ENCODE results near the gene C6orf89.

Gene C6orf89

GRCh38 chr6:36844232-36845170, 41.3 kb upstream of the C6orf89 start:
- Histone ChIP-seq H3K4me3 (ENCODE audit: low read depth in 1 of 2, low read length in 2 of 2) (no peak overlapping the region), H3K9me3 (ENCODE audit: low read length) (no peaks in the 10 kb centered on the region), H3K27ac (ENCODE audit: low read depth, low read length) (no peak overlapping the region), H3K4me1 (ENCODE audit: insufficient read depth, low read length) (peaks cover 11% of the 10 kb centered on the region), H3K9ac (ENCODE audit: low read length) (no peak overlapping the region), H3K36me3 (ENCODE audit: insufficient read depth, low read length) (no peaks in the 10 kb centered on the region), H3K27me3 (ENCODE audit: control insufficient read depth in 1 of 2, insufficient read depth in 2 of 2, low read length in 2 of 2) (peaks cover 0 to 7% of the 10 kb centered on the region in 2 donors)

GRCh38 chr6:36845233-36845632, 40.5 kb upstream of the C6orf89 start:
- Histone ChIP-seq H3K4me1 (ENCODE audit: insufficient read depth, low read length) (peaks cover 11% of the 10 kb centered on the region), H3K27ac (ENCODE audit: low read depth, low read length) (no peak overlapping the region), H3K4me3 (ENCODE audit: low read depth in 1 of 2, low read length in 2 of 2) (no peak overlapping the region)

GRCh38 chr6:36847152-36847551, 38.6 kb upstream of the C6orf89 start:
- Histone ChIP-seq H3K9ac (ENCODE audit: low read length) (no peak overlapping the region), H3K9me3 (ENCODE audit: low read length) (no peaks in the 10 kb centered on the region), H3K27me3 (ENCODE audit: control insufficient read depth in 1 of 2, insufficient read depth in 2 of 2, low read length in 2 of 2) (no peaks in the 10 kb centered on the region), H3K4me1 (ENCODE audit: insufficient read depth, low read length) (peaks cover 13% of the 10 kb centered on the region), H3K27ac (ENCODE audit: low read depth, low read length) (no peak overlapping the region), H3K36me3 (ENCODE audit: insufficient read depth, low read length) (no peaks in the 10 kb centered on the region), H3K4me3 (ENCODE audit: low read depth in 1 of 2, low read length in 2 of 2) (no peak overlapping the region)

More at GRCh38 chr6:36845233-36845632, 40.5 kb upstream of the C6orf89 start:
- no peak overlapping the region for H3K9ac ChIP-seq (ENCODE audit: low read length)
- peaks cover 0 to 3% of the 10 kb centered on the region in 2 donors for H3K27me3 ChIP-seq (ENCODE audit: control insufficient read depth in 1 of 2, insufficient read depth in 2 of 2, low read length in 2 of 2)
- no peaks in the 10 kb centered on the region for H3K9me3 ChIP-seq (ENCODE audit: low read length)
- H3K36me3 ChIP-seq (ENCODE audit: insufficient read depth, low read length): no peaks in the 10 kb centered on the region

DNA sequence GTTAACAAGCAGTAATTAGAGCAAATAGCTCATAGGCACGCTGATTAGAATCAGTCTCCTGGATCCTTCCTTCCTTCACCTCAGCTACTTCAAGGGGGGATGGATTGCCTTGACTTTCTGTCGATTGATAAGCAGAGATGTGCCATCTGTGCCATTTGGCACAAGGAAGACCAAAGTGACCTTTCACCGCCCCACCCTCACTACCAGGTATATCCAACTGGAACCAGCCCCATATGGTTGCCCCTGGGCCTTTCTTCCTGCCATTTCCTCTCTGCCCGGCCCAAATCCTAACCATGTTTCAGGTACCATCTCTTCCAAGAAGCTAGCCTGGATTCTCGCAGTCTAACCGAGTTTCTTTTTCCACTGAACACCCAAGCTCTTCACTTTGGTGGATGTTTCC, 37.8 kb upstream of the C6orf89 start:
- H3K27me3 ChIP-seq (ENCODE audit: control insufficient read depth in 1 of 2, insufficient read depth in 2 of 2, low read length in 2 of 2): no peaks in the 10 kb centered on the region
- no peaks in the 10 kb centered on the region for H3K36me3 ChIP-seq (ENCODE audit: insufficient read depth, low read length)
- H3K4me3 ChIP-seq (ENCODE audit: low read depth in 1 of 2, low read length in 2 of 2): no peak overlapping the region
- H3K9ac ChIP-seq (ENCODE audit: low read length): no peak overlapping the region
- H3K9me3 ChIP-seq (ENCODE audit: low read length): no peaks in the 10 kb centered on the region
- no peak overlapping the region for H3K27ac ChIP-seq (ENCODE audit: low read depth, low read length)
- H3K4me1 ChIP-seq (ENCODE audit: insufficient read depth, low read length): peaks cover 22% of the 10 kb centered on the region

- Histone ChIP-seq H3K9me3 (ENCODE audit: low read length) (no peaks in the 10 kb centered on the region), H3K4me3 (ENCODE audit: low read depth in 1 of 2, low read length in 2 of 2) (no peak overlapping the region), H3K36me3 (ENCODE audit: insufficient read depth, low read length) (no peaks in the 10 kb centered on the region), H3K4me1 (ENCODE audit: insufficient read depth, low read length) (peaks cover 29% of the 10 kb centered on the region), H3K27me3 (ENCODE audit: control insufficient read depth in 1 of 2, insufficient read depth in 2 of 2, low read length in 2 of 2) (no peaks in the 10 kb centered on the region), H3K9ac (ENCODE audit: low read length) (no peak overlapping the region), H3K27ac (ENCODE audit: low read depth, low read length) (no peak overlapping the region)
Measured at GRCh38 chr6:36848658-36849441, 36.9 kb upstream of the C6orf89 start.

- no peaks in the 10 kb centered on the region for H3K36me3 ChIP-seq (ENCODE audit: insufficient read depth, low read length)
- H3K9me3 ChIP-seq (ENCODE audit: low read length): no peaks in the 10 kb centered on the region
- peaks cover 29% of the 10 kb centered on the region for H3K4me1 ChIP-seq (ENCODE audit: insufficient read depth, low read length)
- H3K4me3 ChIP-seq (ENCODE audit: low read depth in 1 of 2, low read length in 2 of 2): no peak overlapping the region
- no peak overlapping the region for H3K27ac ChIP-seq (ENCODE audit: low read depth, low read length)
- no peak overlapping the region for H3K9ac ChIP-seq (ENCODE audit: low read length)
- no peaks in the 10 kb centered on the region for H3K27me3 ChIP-seq (ENCODE audit: control insufficient read depth in 1 of 2, insufficient read depth in 2 of 2, low read length in 2 of 2)
Measured at GRCh38 chr6:36850021-36850420, 35.7 kb upstream of the C6orf89 start.

GRCh38 chr6:36851149-36851614, 34.6 kb upstream of the C6orf89 start:
- H3K9ac ChIP-seq (ENCODE audit: low read length): no peak overlapping the region
- H3K4me3 ChIP-seq (ENCODE audit: low read depth in 1 of 2, low read length in 2 of 2): no peak overlapping the region
- no peaks in the 10 kb centered on the region for H3K27me3 ChIP-seq (ENCODE audit: control insufficient read depth in 1 of 2, insufficient read depth in 2 of 2, low read length in 2 of 2)
- no peaks in the 10 kb centered on the region for H3K9me3 ChIP-seq (ENCODE audit: low read length)
- no peak overlapping the region for H3K27ac ChIP-seq (ENCODE audit: low read depth, low read length)
- H3K4me1 ChIP-seq (ENCODE audit: insufficient read depth, low read length): peaks cover 29% of the 10 kb centered on the region
- H3K36me3 ChIP-seq (ENCODE audit: insufficient read depth, low read length): peaks cover 6% of the 10 kb centered on the region

DNA sequence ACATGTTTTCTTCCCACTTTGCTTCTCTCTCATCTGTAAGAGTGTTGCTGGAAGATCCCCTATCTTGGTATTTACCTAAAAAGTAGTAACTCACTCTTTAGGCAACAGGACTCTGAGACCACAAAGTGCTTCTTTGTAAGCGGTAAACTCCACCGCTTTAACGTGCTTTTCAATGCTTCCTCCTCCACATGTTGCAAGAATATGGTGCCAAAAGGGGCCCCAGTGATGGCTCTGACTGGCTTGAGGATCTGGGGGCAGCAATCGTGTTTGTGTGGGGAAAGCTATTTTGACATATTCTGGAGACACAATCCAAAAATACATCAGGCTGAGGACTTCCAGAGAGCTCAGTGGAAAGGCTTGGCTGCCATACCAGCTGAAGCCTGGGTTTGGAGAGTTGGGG, 34.1 kb upstream of the C6orf89 start:
- no peaks in the 10 kb centered on the region for H3K9me3 ChIP-seq (ENCODE audit: low read length)
- H3K27ac ChIP-seq (ENCODE audit: low read depth, low read length): no peak overlapping the region
- H3K27me3 ChIP-seq (ENCODE audit: control insufficient read depth in 1 of 2, insufficient read depth in 2 of 2, low read length in 2 of 2): no peaks in the 10 kb centered on the region
- peaks cover 29% of the 10 kb centered on the region for H3K4me1 ChIP-seq (ENCODE audit: insufficient read depth, low read length)
- peaks cover 6% of the 10 kb centered on the region for H3K36me3 ChIP-seq (ENCODE audit: insufficient read depth, low read length)
- H3K9ac ChIP-seq (ENCODE audit: low read length): no peak overlapping the region
- no peak overlapping the region for H3K4me3 ChIP-seq (ENCODE audit: low read depth in 1 of 2, low read length in 2 of 2)

GRCh38 chr6:36852481-36853147, 33.1 kb upstream of the C6orf89 start:
- H3K9ac ChIP-seq (ENCODE audit: low read length): no peak overlapping the region
- H3K36me3 ChIP-seq (ENCODE audit: insufficient read depth, low read length): peaks cover 6% of the 10 kb centered on the region
- no peaks in the 10 kb centered on the region for H3K9me3 ChIP-seq (ENCODE audit: low read length)
- H3K27me3 ChIP-seq (ENCODE audit: control insufficient read depth in 1 of 2, insufficient read depth in 2 of 2, low read length in 2 of 2): no peaks in the 10 kb centered on the region
- no peak overlapping the region for H3K4me3 ChIP-seq (ENCODE audit: low read depth in 1 of 2, low read length in 2 of 2)
- peaks cover 29% of the 10 kb centered on the region for H3K4me1 ChIP-seq (ENCODE audit: insufficient read depth, low read length)
- peak overlapping the region; percentile 10 for H3K27ac ChIP-seq (ENCODE audit: low read depth, low read length)

DNA sequence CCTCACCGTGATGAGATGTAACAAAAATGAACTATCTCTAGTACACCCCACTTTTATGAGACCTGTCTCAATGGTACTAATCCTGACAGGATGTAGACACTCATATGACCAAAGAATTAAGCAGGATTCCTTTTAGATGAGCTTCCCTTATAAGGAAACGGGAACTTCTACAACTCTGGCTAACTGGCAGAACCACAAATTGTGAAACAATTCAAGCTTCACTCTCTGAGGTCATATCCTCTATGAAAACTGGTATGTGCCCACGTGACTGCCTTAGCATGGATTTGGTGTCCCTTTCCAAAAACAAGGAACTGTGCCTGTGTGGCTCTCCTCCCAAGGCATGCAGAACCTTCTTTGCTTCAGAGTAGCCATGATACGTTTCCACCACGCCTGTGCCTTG, 32.4 kb upstream of the C6orf89 start:
- Histone ChIP-seq H3K4me3 (ENCODE audit: low read depth in 1 of 2, low read length in 2 of 2) (no peak overlapping the region), H3K4me1 (ENCODE audit: insufficient read depth, low read length) (peaks cover 29% of the 10 kb centered on the region), H3K9me3 (ENCODE audit: low read length) (no peaks in the 10 kb centered on the region), H3K9ac (ENCODE audit: low read length) (no peak overlapping the region), H3K27ac (ENCODE audit: low read depth, low read length) (peak overlapping the region; percentile 10), H3K36me3 (ENCODE audit: insufficient read depth, low read length) (peaks cover 6% of the 10 kb centered on the region), H3K27me3 (ENCODE audit: control insufficient read depth in 1 of 2, insufficient read depth in 2 of 2, low read length in 2 of 2) (no peaks in the 10 kb centered on the region)

- H3K4me1 ChIP-seq (ENCODE audit: insufficient read depth, low read length): peaks cover 29% of the 10 kb centered on the region
- H3K36me3 ChIP-seq (ENCODE audit: insufficient read depth, low read length): peaks cover 6% of the 10 kb centered on the region
- H3K27ac ChIP-seq (ENCODE audit: low read depth, low read length): no peak overlapping the region
- no peak overlapping the region for H3K9ac ChIP-seq (ENCODE audit: low read length)
- H3K9me3 ChIP-seq (ENCODE audit: low read length): no peaks in the 10 kb centered on the region
- no peak overlapping the region for H3K4me3 ChIP-seq (ENCODE audit: low read depth in 1 of 2, low read length in 2 of 2)
- no peaks in the 10 kb centered on the region for H3K27me3 ChIP-seq (ENCODE audit: control insufficient read depth in 1 of 2, insufficient read depth in 2 of 2, low read length in 2 of 2)
Measured at GRCh38 chr6:36855750-36856149, 30.0 kb upstream of the C6orf89 start.

All from muscle layer of colon (tissue), 2 donors.